Common myeloid progenitor, CD34-positive (primary cell): Measurements from ENCODE around the gene HOXA9.

ENCODE experiments used
- CTCF ChIA-PET: fragments of 350-600 bp; sonication (Branson Sonifier 250); formaldehyde crosslinking; loops from one replicate; lab custom pipeline; 2021; ENCODE audit warnings: antibody characterized with exemption; lab: Charles Lee
- POLR2A ChIA-PET: fragments of 350-600 bp; sonication (Branson Sonifier 250); formaldehyde crosslinking; loops from one replicate; lab custom pipeline; 2021; ENCODE audit warnings: antibody characterized with exemption; lab: Charles Lee
- DNase-seq, 3 donors: peaks; one replicate each; pipeline versions ENCODE4 v3.0.0 to v3.0.0-alpha.2; 2013
- H3K27ac ChIP-seq, 2 experiments: 1 replicate in 1 of 2; 2 replicates in 1 of 2; pipeline ENCODE4 v1.7.0; 2013; ENCODE audit warnings: inconsistent platforms in 2 of 2, low read length in 2 of 2, mild to moderate bottlenecking in 2 of 2, low read depth in 1 of 2, moderate library complexity in 1 of 2; ENCODE audit not compliant: severe bottlenecking in 2 of 2, insufficient read depth in 1 of 2, poor library complexity in 1 of 2
- H3K27me3 ChIP-seq, 5 experiments: replicated peaks in 2 of 5; 1 replicate in 3 of 5; 2 replicates in 2 of 5; pipeline versions ENCODE4 v1.6.1 to v1.7.0; 2013; ENCODE audit warnings: low read length in 4 of 5, mild to moderate bottlenecking in 2 of 5, moderate library complexity in 2 of 5, inconsistent platforms in 1 of 5; ENCODE audit not compliant: insufficient read depth in 5 of 5, control insufficient read depth in 4 of 5
- H3K36me3 ChIP-seq, 4 experiments: 1 replicate in 2 of 4; 2 replicates in 2 of 4; pipeline versions ENCODE4 v1.6.1 to v1.7.0; 2013; ENCODE audit warnings: low read length in 3 of 4, control low read depth in 1 of 4, mild to moderate bottlenecking in 1 of 4; ENCODE audit not compliant: control insufficient read depth in 4 of 4, insufficient read depth in 4 of 4
- H3K4me1 ChIP-seq, 4 experiments: 1 replicate in 3 of 4; 2 replicates in 1 of 4; pipeline versions ENCODE4 v1.6.1 to v1.7.1; 2013; ENCODE audit warnings: low read length in 3 of 4, mild to moderate bottlenecking in 3 of 4, control low read depth in 1 of 4, inconsistent platforms in 1 of 4, moderate library complexity in 1 of 4; ENCODE audit not compliant: control insufficient read depth in 4 of 4, insufficient read depth in 4 of 4; ENCODE audit errors: control extremely low read depth in 1 of 4
- H3K4me3 ChIP-seq, 7 experiments: 1 replicate in 4 of 7; 2 replicates in 3 of 7; pipeline versions ENCODE4 v1.5.1 to v1.7.0; 2013; ENCODE audit warnings: mild to moderate bottlenecking in 7 of 7, low read length in 6 of 7, moderate library complexity in 6 of 7, inconsistent platforms in 2 of 7, low read depth in 2 of 7, control low read depth in 1 of 7; ENCODE audit not compliant: insufficient read depth in 4 of 7, control insufficient read depth in 1 of 7; ENCODE audit errors: extremely low read depth in 1 of 7
- H3K9me3 ChIP-seq, 5 experiments: 1 replicate in 4 of 5; 2 replicates in 1 of 5; pipeline versions ENCODE4 v1.6.1 to v1.7.1; 2013; ENCODE audit warnings: low read length in 4 of 5, mild to moderate bottlenecking in 2 of 5, inconsistent platforms in 1 of 5, low read depth in 1 of 5, moderate library complexity in 1 of 5; ENCODE audit not compliant: control insufficient read depth in 4 of 5, insufficient read depth in 2 of 5; ENCODE audit errors: control extremely low read depth in 1 of 5
- WGBS: methylation state at CpG from one replicate; pipeline ENCODE4 v1.1.5; 2013; ENCODE audit not compliant: insufficient coverage; 5-methylcytosine and 5-hydroxymethylcytosine counted together

HOXA9 gene

GRCh38 chr7:27186668-27187474 lies 21.5 kb upstream of the HOXA9 start:
- H3K36me3 ChIP-seq = no peaks in the 10 kb centered on the region
- peaks cover 19 to 100% (median 80%) of the 10 kb centered on the region in 5 experiments for H3K27me3 ChIP-seq
- ChIA-PET POLR2A (interaction anchor here (1.8 kb wide), 1 partner anchor 16 kb away, joined by 6 read pairs; no protein-coding TSS in a partner anchor), CTCF (interaction anchor here (0.9 to 5.4 kb wide), 8 partner anchors 9 to 1293 kb away, joined by 3 to 44 read pairs (median 4); partner anchors contain the start of gene HOXA10)
- H3K27ac ChIP-seq = no peak overlapping the region
- peaks cover 0 to 2% (median 0%) of the 10 kb centered on the region in 5 experiments for H3K9me3 ChIP-seq
- H3K4me3 ChIP-seq = peak overlapping the region in 1 of 7 experiments; percentile 68
- DNase-seq = no peak
- peaks cover 0 to 64% (median 55%) of the 10 kb centered on the region in 4 experiments for H3K4me1 ChIP-seq
- 17% methylated on average over 1 of the region's 4 CpGs for WGBS

DNA sequence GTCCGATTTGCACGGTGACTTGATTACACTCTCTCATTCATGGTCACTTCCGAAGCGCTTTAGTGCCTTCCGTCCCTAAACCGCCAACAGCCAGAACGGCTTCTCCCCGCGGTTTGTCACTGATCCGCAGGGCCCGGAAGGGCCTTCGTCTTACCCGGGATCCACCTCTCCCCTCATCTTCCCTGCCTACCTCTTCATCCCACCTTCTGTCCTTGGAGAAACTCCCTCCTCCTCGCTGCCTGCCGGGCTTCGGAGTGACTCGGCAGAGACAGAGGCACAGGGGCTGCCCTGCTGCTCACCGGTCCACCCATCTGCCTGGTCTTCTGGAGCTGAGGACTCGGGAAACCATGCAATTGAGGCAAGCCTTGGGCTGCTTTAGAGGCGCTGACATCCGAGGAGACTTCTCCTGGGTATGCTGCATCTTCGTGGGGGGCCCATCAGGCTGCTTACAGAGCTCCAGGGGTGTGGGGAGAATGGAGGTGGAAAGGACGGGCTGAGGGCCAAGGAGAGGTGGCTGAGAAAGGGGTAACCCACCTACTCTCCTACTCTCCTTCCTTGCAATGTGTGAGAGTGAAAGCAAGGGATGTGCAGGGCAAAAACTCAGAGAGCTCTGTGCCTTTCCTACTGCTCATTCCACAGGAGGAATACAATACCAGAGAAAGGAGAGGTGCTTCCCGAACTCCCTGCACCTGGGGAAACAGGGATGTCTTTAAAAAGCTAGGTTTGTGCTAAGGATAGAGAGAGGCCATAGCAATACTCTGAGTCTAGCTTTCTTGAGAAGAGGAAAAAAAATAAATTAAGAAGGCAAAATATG lies 20.7 kb upstream of the HOXA9 start:
- H3K4me1 ChIP-seq = peaks cover 0 to 62% (median 53%) of the 10 kb centered on the region in 4 experiments
- peak overlapping the region in 4 of 7 experiments; percentile 4 to 67 (median 24) for H3K4me3 ChIP-seq
- peaks cover 19 to 98% (median 75%) of the 10 kb centered on the region in 5 experiments for H3K27me3 ChIP-seq
- 4% methylated on average over 20 of the region's 24 CpGs for WGBS
- ChIA-PET POLR2A (no interaction called here), CTCF (interaction anchor here (0.9 to 5.4 kb wide), 11 partner anchors 10 to 1292 kb away, joined by 3 to 44 read pairs (median 4); partner anchors contain the start of gene HOXA10)
- DNase-seq = no peak
- no peaks in the 10 kb centered on the region for H3K36me3 ChIP-seq
- peaks cover 0 to 2% (median 0%) of the 10 kb centered on the region in 5 experiments for H3K9me3 ChIP-seq
- H3K27ac ChIP-seq = no peak overlapping the region

GRCh38 chr7:27185013-27185853 lies 19.9 kb upstream of the HOXA9 start, which contains the start of gene HOXA11:
Gene HOXA11, minus strand, starts transcription at chr7:27185232. Its CDS starts 88 bp downstream, at chr7:27185144.
- Histone ChIP-seq H3K4me1 (peaks cover 0 to 62% (median 53%) of the 10 kb centered on the region in 4 experiments), H3K4me3 (peak within 1 kb of the TSS; percentile 8 to 75 (median 57)), H3K9me3 (peaks cover 0 to 2% (median 0%) of the 10 kb centered on the region in 5 experiments), H3K36me3 (no peaks in the 10 kb centered on the region), H3K27ac (no peak within 1 kb of the TSS), H3K27me3 (peaks cover 19 to 98% (median 66%) of the 10 kb centered on the region in 5 experiments)
- 2% methylated on average over 39 of the region's 43 CpGs for WGBS
- DNase-seq = peak in 2 of 3 donors; percentile 59 to 64
- CTCF ChIA-PET = interaction anchor here (0.6 to 5.4 kb wide), 8 partner anchors 9 to 38 kb away, joined by 3 to 44 read pairs (median 4); partner anchors contain the start of gene HOXA10
- POLR2A ChIA-PET = interaction anchor here (0.6 kb wide), 2 partner anchors 19 to 1019 kb away, joined by 3 read pairs; no protein-coding TSS in a partner anchor

DNA sequence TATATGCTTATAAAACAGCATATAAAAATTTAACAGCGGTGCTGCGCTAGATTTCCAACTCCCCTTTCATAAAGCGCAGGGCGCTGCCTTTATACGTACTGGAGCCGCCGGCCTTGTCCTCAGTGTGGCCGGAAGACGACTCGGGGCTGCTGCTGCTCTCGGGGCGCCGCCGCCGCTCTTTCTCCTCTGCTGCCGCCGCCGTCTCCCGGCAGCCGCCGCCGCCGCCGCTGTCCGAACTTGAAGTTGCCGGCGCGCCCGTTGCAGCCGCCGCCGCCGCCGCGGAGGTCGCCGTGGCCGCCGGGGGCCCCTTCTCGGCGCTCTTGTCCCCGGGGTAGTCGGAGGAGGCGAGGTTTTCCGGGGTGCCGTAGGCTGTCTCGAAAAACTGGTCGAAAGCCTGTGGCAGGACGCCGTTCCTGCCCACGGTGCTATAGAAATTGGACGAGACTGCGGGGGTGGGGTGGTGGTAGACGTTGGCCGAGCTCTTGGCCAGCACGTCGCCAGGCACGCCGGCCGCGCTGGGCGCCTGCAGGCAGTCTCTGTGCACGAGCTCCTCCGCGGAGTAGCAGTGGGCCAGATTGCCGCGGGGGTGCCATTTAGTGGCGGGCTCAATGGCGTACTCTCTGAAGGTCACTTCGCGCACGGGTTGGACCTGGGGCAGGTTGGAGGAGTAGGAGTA lies 19.1 kb upstream of the HOXA9 start:
- Histone ChIP-seq H3K4me3 (peak overlapping the region; percentile 8 to 75 (median 57)), H3K27me3 (peaks cover 17 to 98% (median 63%) of the 10 kb centered on the region in 5 experiments), H3K4me1 (peaks cover 0 to 64% (median 55%) of the 10 kb centered on the region in 4 experiments), H3K9me3 (peaks cover 0 to 2% (median 0%) of the 10 kb centered on the region in 5 experiments), H3K27ac (no peak overlapping the region), H3K36me3 (no peaks in the 10 kb centered on the region)
- 2% methylated on average over 47 of the region's 72 CpGs for WGBS
- DNase-seq = peak in 1 of 3 donors; percentile 66
- ChIA-PET CTCF (interaction anchor here (2.2 to 2.6 kb wide), 2 partner anchors 17 to 25 kb away, joined by 5 to 7 read pairs; no protein-coding TSS in a partner anchor), POLR2A (interaction anchor here (0.6 kb wide), 1 partner anchor 1018 kb away, joined by 3 read pairs; no protein-coding TSS in a partner anchor)

DNA sequence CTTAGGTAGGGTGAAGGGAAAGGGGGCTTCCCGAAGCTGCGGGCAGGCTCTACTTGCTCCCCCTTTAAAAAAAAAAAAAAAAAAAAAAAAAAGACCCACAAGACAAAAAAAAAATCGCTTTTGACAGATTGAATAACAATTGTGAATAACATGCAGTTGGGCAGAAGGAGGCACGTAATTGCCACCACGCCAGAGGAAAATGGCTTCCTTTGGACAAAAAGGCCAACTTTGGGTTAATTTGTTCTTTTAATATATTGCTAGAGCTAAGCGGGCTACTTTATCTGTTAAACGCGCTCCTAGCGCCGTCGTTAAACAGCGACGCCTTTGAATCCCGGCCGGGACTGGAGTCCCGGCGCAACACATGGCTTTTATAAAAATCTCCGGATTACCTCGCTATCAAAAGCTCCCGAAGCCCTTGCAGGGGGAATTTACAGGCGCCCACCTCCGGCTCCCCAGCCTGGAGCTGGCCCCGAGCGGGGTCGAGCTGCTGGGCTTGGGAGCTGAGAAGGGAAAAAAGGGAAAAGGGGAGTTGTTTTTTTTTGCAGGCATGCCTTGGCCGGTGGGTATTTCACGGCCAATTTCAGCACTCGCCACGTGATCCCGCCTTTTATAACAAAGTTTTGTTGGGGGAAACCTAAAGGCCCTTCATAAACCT lies 18.5 kb upstream of the HOXA9 start:
- Histone ChIP-seq H3K36me3 (no peaks in the 10 kb centered on the region), H3K27ac (no peak overlapping the region), H3K4me1 (peaks cover 0 to 60% (median 51%) of the 10 kb centered on the region in 4 experiments), H3K9me3 (peaks cover 0 to 2% (median 0%) of the 10 kb centered on the region in 5 experiments), H3K27me3 (peaks cover 17 to 92% (median 57%) of the 10 kb centered on the region in 5 experiments), H3K4me3 (peak overlapping the region in 6 of 7 experiments; percentile 15 to 75 (median 62))
- ChIA-PET CTCF (interaction anchor here (0.7 to 2.2 kb wide), 5 partner anchors 9 to 16 kb away, joined by 3 to 5 read pairs (median 3); no protein-coding TSS in a partner anchor), POLR2A (no interaction called here)
- under 1% methylated on average over 23 of the region's 30 CpGs for WGBS
- peak in 1 of 3 donors; percentile 57 for DNase-seq
